Colonic mucosa (tissue), 4 donors: ENCODE measurements around the gene PLCH1. TPM values are rescaled to one million over a fixed set of nuclear protein-coding genes. Genes with fewer than 3 reads are reported as not detected.

ENCODE experiments used
- DNase-seq: peaks from one replicate; pipeline ENCODE4 v3.0.0-alpha.2; 2020
- H3K27ac ChIP-seq: fragments of 200-600 bp; one replicate; pipeline ENCODE4 v1.8.0; 2021
- H3K27me3 ChIP-seq: fragments of 200-600 bp; one replicate; pipeline ENCODE4 v1.8.0; 2021
- H3K36me3 ChIP-seq: fragments of 200-600 bp; one replicate; pipeline ENCODE4 v1.8.0; 2021
- H3K4me1 ChIP-seq: fragments of 200-600 bp; one replicate; pipeline ENCODE4 v1.8.0; 2021; ENCODE audit warnings: mild to moderate bottlenecking
- H3K4me3 ChIP-seq: fragments of 200-600 bp; one replicate; pipeline ENCODE4 v1.8.0; 2021
- H3K9ac ChIP-seq, 2 donors: one replicate each; pipeline ENCODE4 v1.7.0; 2013; ENCODE audit warnings: control low read depth in 2 of 2, low read depth in 2 of 2, low read length in 2 of 2
- H3K9me3 ChIP-seq: fragments of 200-600 bp; one replicate; pipeline ENCODE4 v1.8.0; 2021
- CTCF ChIP-seq: fragments of 200-600 bp; IDR thresholded peaks from one replicate; pipeline ENCODE4 v1.8.0; 2022; ENCODE audit warnings: antibody characterized with exemption, mild to moderate bottlenecking
- intact Hi-C: fragments of 100-400 bp; cut with DNase I; formaldehyde crosslinking; loops from one replicate; pipeline ENCODE4 v1.14.1; 2022
- total RNA-seq, 2 donors: library from RNA; stranded (reverse); fragmentation: NEBNext Ultra II Directional in 1 of 2; extraction: Animal tissue kit (Norgen Biotek cat#: 25700) in 1 of 2; gene quantifications; one replicate each; pipeline ENCODE4 v1.2.1, GENCODE V29; 2021
- donor health status: healthy.
- donor health status: DM: no; HTN: no; CAD: no.
- donor health status: DM: no; HTN: no; CAD: no.

Gene PLCH1
- total RNA-seq, 2 donors from 2014 or later: 8.2 to 11.0 TPM

GRCh38 chr3:155363690-155364070 lies 381.2 kb downstream of the PLCH1 start:
- intact Hi-C loops: no loop called here
- no peaks in the 10 kb centered on the region for H3K36me3 ChIP-seq
- H3K9ac ChIP-seq: no peak overlapping the region
- no peaks in the 10 kb centered on the region for H3K4me1 ChIP-seq
- DNase-seq: no peak
- H3K9me3 ChIP-seq: no peaks in the 10 kb centered on the region
- H3K27me3 ChIP-seq: no peaks in the 10 kb centered on the region
- TF ChIP-seq CTCF: no peak
- no peak overlapping the region for H3K4me3 ChIP-seq
- no peak overlapping the region for H3K27ac ChIP-seq

- H3K4me3 ChIP-seq: no peak overlapping the region
- DNase-seq: no peak
- TF ChIP-seq CTCF: no peak
- H3K27ac ChIP-seq: no peak overlapping the region
- H3K9me3 ChIP-seq: no peaks in the 10 kb centered on the region
- no peaks in the 10 kb centered on the region for H3K36me3 ChIP-seq
- intact Hi-C loops: no loop called here
- H3K4me1 ChIP-seq: no peaks in the 10 kb centered on the region
- no peak overlapping the region for H3K9ac ChIP-seq
- H3K27me3 ChIP-seq: no peaks in the 10 kb centered on the region
Measured at GRCh38 chr3:155362808-155363689, 381.8 kb downstream of the PLCH1 start.

GRCh38 chr3:155360281-155360680 lies 384.6 kb downstream of the PLCH1 start:
- H3K9ac ChIP-seq: no peak overlapping the region
- intact Hi-C loops: no loop called here
- no peaks in the 10 kb centered on the region for H3K4me1 ChIP-seq
- TF ChIP-seq CTCF: no peak
- DNase-seq: no peak
- H3K9me3 ChIP-seq: no peaks in the 10 kb centered on the region
- H3K36me3 ChIP-seq: no peaks in the 10 kb centered on the region
- no peak overlapping the region for H3K27ac ChIP-seq
- H3K27me3 ChIP-seq: no peaks in the 10 kb centered on the region
- H3K4me3 ChIP-seq: no peak overlapping the region

- H3K4me1 ChIP-seq: no peaks in the 10 kb centered on the region
- intact Hi-C loops: loop anchor here (10.0 kb wide), 1 partner anchor 348 kb away; no protein-coding TSS in a partner anchor
- no peaks in the 10 kb centered on the region for H3K9me3 ChIP-seq
- no peak overlapping the region for H3K4me3 ChIP-seq
- H3K27ac ChIP-seq: no peak overlapping the region
- H3K9ac ChIP-seq: no peak overlapping the region
- TF ChIP-seq CTCF: no peak
- H3K36me3 ChIP-seq: no peaks in the 10 kb centered on the region
- H3K27me3 ChIP-seq: no peaks in the 10 kb centered on the region
- no peak for DNase-seq
Measured at GRCh38 chr3:155356594-155357370, 388.1 kb downstream of the PLCH1 start.

GRCh38 chr3:155354658-155355057 lies 390.2 kb downstream of the PLCH1 start:
- Histone ChIP-seq H3K4me3 (no peak overlapping the region), H3K4me1 (no peaks in the 10 kb centered on the region), H3K27me3 (no peaks in the 10 kb centered on the region), H3K27ac (no peak overlapping the region), H3K9me3 (no peaks in the 10 kb centered on the region), H3K9ac (no peak overlapping the region), H3K36me3 (no peaks in the 10 kb centered on the region)
- no peak for TF ChIP-seq CTCF
- DNase-seq: no peak
- intact Hi-C loops: loop anchor here (10.0 kb wide), 1 partner anchor 350 kb away; no protein-coding TSS in a partner anchor
